Tibial nerve (tissue), 4 donors: Measurements from ENCODE around the gene ANKRD44.

Source experiments
- CTCF ChIP-seq, 5 experiments: fragments of 200-600 bp in 3 of 5; fragments of 450-650 bp in 2 of 5; sonication (generic) in 3 of 5; IDR thresholded peaks; one replicate each; pipeline ENCODE4 v1.5.1; 2016 to 2019; ENCODE audit warnings: antibody characterized with exemption in 5 of 5, mild to moderate bottlenecking in 3 of 5, moderate library complexity in 2 of 5
- EP300 ChIP-seq, 2 donors: sonication (generic); formaldehyde crosslinking; IDR thresholded peaks; one replicate each; pipeline ENCODE4 v1.6.1; 2017; ENCODE audit warnings: antibody characterized with exemption in 2 of 2, mild to moderate bottlenecking in 1 of 2
- POLR2A ChIP-seq, 2 donors: fragments of 450-650 bp; IDR thresholded peaks; one replicate each; pipeline ENCODE4 v1.6.1; 2017; ENCODE audit warnings: antibody characterized with exemption in 2 of 2, mild to moderate bottlenecking in 2 of 2, moderate library complexity in 2 of 2

GRCh38 chr2:197239434-197239833 lies 71.1 kb downstream of the ANKRD44 start:
- no peak for TF ChIP-seq CTCF (IDR thresholded peaks at IDR 0.05)
- no peak for TF ChIP-seq POLR2A (IDR thresholded peaks at IDR 0.05)
- TF ChIP-seq EP300 (IDR thresholded peaks at IDR 0.05): no peak
